H54 (cell line): ENCODE results near the gene DAG1.

Experiments used
- DNase-seq: peaks from one replicate; pipeline ENCODE4 v3.0.0; 2011; ENCODE audit warnings: low spot score, mixed read lengths; ENCODE audit not compliant: insufficient read length
- FAIRE-seq: peaks from 3 replicates; lab custom pipeline; 2011; peaks lifted over from hg19 to GRCh38; lab: Jason Lieb, UNC
- POLR2A ChIP-seq: IDR thresholded peaks from 2 replicates; pipeline ENCODE4 v1.6.1; 2011; ENCODE audit warnings: low read depth, mild to moderate bottlenecking, low read length

DAG1 gene

DNA sequence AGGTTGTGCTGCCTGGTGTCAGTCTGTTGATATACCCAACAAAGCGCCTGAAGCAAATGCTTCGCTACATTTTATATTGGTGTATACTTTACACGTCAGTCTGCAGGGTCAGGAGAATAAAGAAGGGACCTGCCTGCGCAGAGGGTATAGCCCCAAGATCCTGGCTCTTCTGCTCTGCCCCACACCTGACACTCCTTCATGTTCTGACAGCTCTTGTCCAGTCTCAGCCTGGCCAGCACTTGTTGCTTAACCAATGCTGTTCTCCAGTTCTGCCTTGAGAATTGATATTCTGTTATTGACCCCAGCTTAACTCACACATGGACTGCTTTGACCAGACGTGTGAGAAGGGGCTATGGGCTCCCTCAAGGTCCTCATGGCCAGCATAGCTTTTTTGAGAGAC, 48.4 kb downstream of the DAG1 start:
- DNase-seq (no peak), FAIRE-seq (no peak)
- no peak for TF ChIP-seq POLR2A

GRCh38 chr3:49519296-49519695, 49.2 kb downstream of the DAG1 start:
- TF ChIP-seq POLR2A: no peak
- FAIRE-seq (no peak), DNase-seq (no peak)

GRCh38 chr3:49519916-49520385, 49.9 kb downstream of the DAG1 start:
- FAIRE-seq (no peak), DNase-seq (no peak)
- no peak for TF ChIP-seq POLR2A

DNA sequence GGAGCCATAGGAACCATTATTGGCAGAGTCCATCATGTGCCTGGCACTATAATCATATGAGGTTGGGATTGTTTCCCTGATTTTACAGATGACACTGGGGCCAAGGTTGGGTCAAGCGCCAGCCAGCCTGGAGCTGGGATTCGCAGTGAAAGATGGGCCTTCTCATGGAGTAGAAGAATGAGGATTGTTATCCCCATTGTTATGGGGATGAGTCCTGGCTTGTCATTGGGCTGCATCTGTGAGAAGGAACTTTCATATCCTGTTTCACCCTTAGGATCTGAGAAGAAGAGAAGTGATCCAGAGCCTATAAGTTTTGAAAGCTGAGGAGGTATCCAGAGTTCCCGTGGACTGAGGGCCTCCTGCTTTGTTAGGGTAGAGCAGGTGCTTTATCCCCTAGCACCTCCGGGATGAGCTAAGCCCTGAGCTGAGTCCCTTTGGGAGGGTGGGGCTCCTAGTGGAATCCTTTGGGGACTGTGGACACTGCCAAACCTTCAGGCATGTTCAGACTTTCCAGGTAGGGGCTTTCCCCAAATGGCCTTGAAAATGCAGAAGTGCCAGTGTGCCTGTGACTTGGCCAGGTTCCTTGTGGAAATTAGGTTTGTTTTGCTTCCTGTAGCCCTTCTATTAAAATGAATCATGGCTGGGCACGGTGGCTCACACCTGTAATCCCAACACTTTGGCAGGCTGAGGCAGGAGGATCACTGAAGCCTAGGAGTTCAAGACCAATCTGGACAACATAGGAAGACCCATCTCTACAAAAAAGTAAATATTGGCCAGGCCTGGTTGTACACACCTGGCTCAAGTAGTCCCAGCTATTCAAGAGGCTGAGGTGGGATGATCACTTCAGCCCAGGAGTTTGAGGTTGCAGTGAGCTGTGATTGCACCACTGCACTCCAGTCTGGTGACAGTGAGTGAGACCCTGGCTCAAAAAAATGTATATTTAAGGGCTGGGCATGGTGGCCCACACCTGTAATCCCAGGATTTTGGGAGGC, 54.0 kb downstream of the DAG1 start:
- FAIRE-seq (no peak), DNase-seq (no peak)
- no peak for TF ChIP-seq POLR2A

DNA sequence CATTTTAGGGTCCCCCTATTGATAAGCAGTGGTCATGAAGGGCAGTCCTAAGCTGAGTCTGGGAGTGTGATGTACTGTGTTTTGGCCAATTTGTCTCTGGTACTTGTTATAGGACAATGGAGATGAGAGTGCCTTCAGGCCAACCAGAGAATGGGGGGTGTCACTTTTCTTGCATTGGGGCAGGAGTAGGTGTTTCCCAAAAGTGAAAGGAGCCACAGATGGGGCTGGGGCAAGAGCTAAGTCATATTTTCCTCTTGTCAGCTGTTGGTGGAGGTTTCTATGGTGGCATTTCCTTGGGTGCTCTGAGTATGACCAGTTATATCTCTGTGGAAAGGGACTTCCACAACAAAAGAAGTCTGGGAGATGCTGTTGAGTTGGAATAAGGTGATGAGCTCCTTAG, 59.5 kb downstream of the DAG1 start:
- no peak for DNase-seq
- no peak for TF ChIP-seq POLR2A
- no peak for FAIRE-seq

DNA sequence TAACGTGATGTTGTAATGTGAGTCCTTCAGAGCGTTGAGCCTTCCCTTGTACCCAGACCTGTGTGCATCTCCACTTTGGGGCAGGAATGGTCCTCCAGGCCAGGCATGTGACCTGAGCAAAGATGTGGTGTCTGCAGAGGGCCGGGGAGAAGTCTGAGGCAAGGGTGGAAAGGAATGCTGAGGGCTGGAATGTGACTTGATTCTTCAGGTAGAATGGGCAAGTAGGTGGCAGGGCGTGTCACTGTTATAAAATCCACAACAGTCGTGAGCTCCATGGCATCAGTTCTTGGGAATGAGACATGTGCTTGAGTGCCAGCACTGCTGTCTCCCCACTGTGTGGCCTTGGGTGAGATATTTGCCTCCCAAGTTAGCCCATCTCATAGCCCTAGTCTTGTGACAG, 60.2 kb downstream of the DAG1 start:
- no peak for FAIRE-seq
- no peak for DNase-seq
- no peak for TF ChIP-seq POLR2A

GRCh38 chr3:49530701-49531100, 60.6 kb downstream of the DAG1 start:
- FAIRE-seq (no peak), DNase-seq (no peak)
- no peak for TF ChIP-seq POLR2A

- DNase-seq: no peak
- TF ChIP-seq POLR2A: no peak
- FAIRE-seq: no peak
Measured at GRCh38 chr3:49531218-49531617, 61.2 kb downstream of the DAG1 start.

DNA sequence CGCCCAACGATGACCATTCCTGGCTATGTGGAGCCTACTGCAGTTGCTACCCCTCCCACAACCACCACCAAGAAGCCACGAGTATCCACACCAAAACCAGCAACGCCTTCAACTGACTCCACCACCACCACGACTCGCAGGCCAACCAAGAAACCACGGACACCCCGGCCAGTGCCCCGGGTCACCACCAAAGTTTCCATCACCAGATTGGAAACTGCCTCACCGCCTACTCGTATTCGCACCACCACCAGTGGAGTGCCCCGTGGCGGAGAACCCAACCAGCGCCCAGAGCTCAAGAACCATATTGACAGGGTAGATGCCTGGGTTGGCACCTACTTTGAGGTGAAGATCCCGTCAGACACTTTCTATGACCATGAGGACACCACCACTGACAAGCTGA, 61.6 kb downstream of the DAG1 start:
- FAIRE-seq (no peak), DNase-seq (no peak)

GRCh38 chr3:49533031-49533430, 63.0 kb downstream of the DAG1 start:
- TF ChIP-seq POLR2A: no peak
- DNase-seq: no peak
- FAIRE-seq: no peak

More for the DNA sequence above, 61.6 kb downstream of the DAG1 start:
- TF ChIP-seq POLR2A: no peak

DNA sequence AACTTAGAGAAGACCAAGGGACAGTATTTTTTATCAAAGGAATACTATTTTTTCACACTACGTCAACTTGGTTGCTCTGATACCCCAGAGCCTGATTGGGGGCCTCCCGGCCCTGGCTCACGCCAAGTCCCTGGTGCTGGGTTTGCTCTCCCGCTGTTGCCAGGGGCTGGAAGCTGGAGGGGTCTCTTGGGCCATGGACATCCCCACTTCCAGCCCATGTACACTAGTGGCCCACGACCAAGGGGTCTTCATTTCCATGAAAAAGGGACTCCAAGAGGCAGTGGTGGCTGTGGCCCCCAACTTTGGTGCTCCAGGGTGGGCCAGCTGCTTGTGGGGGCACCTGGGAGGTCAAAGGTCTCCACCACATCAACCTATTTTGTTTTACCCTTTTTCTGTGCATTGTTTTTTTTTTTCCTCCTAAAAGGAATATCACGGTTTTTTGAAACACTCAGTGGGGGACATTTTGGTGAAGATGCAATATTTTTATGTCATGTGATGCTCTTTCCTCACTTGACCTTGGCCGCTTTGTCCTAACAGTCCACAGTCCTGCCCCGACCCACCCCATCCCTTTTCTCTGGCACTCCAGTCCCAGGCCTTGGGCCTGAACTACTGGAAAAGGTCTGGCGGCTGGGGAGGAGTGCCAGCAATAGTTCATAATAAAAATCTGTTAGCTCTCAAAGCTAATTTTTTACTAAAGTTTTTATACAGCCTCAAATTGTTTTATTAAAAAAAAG, 63.9 kb downstream of the DAG1 start:
- FAIRE-seq: no peak
- no peak for TF ChIP-seq POLR2A
- DNase-seq: no peak

DNA sequence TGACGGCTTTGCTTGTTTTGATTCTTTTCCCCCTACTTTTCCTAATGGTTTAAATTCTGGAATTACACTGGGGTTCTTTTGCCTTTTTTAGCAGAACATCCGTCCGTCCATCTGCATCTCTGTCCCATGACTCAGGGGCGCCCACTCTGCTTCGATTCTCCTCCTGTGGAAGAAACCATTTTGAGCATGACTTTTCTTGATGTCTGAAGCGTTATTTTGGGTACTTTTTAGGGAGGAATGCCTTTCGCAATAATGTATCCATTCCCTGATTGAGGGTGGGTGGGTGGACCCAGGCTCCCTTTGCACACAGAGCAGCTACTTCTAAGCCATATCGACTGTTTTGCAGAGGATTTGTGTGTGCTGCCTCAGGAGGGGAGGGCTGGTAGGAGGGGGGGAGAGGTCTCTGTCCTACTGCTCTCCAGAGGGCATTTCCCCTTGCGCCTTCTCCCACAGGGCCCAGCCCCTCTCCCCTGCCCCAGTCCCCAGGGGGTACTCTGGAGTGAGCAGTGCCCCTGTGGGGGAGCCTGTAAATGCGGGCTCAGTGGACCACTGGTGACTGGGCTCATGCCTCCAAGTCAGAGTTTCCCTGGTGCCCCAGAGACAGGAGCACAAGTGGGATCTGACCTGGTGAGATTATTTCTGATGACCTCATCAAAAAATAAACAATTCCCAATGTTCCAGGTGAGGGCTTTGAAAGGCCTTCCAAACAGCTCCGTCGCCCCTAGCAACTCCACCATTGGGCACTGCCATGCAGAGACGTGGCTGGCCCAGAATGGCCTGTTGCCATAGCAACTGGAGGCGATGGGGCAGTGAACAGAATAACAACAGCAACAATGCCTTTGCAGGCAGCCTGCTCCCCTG, 64.7 kb downstream of the DAG1 start:
- FAIRE-seq (no peak), DNase-seq (no peak)
- TF ChIP-seq POLR2A: no peak

- FAIRE-seq: no peak
Measured at GRCh38 chr3:49535971-49536874, 66.2 kb downstream of the DAG1 start.

More at GRCh38 chr3:49535971-49536874, 66.2 kb downstream of the DAG1 start:
- no peak for TF ChIP-seq POLR2A
- DNase-seq: no peak
